ENCODE results near the gene ERC2. TPM values are rescaled to one million over a fixed set of nuclear protein-coding genes. Genes with fewer than 3 reads are reported as not detected.

ERC2 gene
- total RNA-seq, 3 donors from 2014 or later = 0.16 TPM; not detected in 2

DNA sequence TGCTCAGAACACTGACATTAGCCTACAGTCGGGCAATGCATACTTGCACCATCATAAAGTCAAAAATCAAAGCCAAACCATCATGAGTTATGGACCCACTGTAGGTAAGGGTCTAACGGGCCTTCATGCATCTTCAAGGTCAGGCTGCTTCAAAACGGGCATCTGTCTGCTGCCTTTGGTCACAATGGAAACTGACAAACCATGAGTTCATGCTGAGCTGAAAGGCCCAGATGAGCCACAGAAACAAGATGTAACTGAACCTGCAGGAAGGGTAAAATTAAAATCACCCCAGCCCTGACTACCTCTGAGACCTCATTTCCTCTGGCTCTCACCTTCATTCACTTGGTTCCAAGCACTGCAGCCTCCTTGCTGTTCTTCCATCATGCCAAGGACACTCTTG lies 143.8 kb downstream of the ERC2 start:
- no peak for DNase-seq
- no peaks in the 10 kb centered on the region for H3K9me3 Mint-ChIP-seq
- peaks cover 3% of the 10 kb centered on the region for H3K27me3 Mint-ChIP-seq (ENCODE audit: low read depth)
- ATAC-seq = no peak
- H3K4me3 Mint-ChIP-seq = no peak overlapping the region
- H3K4me1 Mint-ChIP-seq (ENCODE audit: low read depth) = no peaks in the 10 kb centered on the region
- no peaks in the 10 kb centered on the region for H3K36me3 Mint-ChIP-seq (ENCODE audit: insufficient read depth)

DNA sequence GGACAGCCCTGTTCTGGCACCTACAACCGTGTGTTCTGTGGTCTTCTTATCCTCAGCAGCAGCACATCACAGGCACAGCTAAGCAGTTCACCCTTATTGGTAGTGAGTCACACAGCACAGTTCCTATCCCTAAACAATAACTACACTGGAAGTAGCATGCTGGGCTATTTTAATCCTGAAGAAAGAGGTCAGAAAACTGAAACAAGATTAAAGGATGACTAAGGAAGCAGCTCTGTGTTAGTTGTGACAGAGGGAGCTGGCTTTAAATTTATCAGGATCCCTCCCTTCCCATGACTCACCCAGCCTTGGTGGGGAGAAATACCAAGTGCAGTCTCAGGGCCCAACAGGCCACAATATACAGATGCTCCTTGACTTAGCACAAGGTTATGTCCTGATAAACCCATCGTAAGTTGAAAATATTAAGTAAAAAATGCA lies 144.3 kb downstream of the ERC2 start:
- Mint-ChIP-seq H3K9me3 (no peaks in the 10 kb centered on the region), H3K27me3 (ENCODE audit: low read depth) (peaks cover 3% of the 10 kb centered on the region), H3K4me1 (ENCODE audit: low read depth) (no peaks in the 10 kb centered on the region), H3K4me3 (no peak overlapping the region), H3K36me3 (ENCODE audit: insufficient read depth) (no peaks in the 10 kb centered on the region)
- ATAC-seq = no peak
- DNase-seq = no peak

DNA sequence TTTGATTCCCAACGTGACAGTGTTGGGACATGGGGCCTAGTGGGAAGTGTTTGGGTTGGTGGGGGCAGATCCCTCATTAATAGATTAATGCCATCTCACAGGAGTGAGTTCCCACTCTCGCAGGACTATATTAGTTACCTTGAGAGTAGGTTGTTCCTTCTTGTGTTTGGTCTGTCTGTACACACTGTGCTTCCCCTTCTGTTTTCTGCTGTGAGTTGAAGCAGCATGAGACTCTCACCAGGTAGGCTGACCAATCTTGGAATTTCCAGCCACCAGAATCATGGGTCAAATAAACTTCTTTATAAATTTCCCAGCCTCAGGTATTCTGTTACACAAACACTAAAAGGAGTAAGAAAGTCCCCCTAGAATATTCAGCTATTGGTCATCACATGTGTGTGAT lies 145.4 kb downstream of the ERC2 start:
- no peak for ATAC-seq
- H3K4me1 Mint-ChIP-seq (ENCODE audit: low read depth) = no peaks in the 10 kb centered on the region
- no peaks in the 10 kb centered on the region for H3K36me3 Mint-ChIP-seq (ENCODE audit: insufficient read depth)
- H3K27me3 Mint-ChIP-seq (ENCODE audit: low read depth) = peaks cover 3% of the 10 kb centered on the region
- no peak for DNase-seq
- H3K4me3 Mint-ChIP-seq = no peak overlapping the region
- H3K9me3 Mint-ChIP-seq = no peaks in the 10 kb centered on the region

DNA sequence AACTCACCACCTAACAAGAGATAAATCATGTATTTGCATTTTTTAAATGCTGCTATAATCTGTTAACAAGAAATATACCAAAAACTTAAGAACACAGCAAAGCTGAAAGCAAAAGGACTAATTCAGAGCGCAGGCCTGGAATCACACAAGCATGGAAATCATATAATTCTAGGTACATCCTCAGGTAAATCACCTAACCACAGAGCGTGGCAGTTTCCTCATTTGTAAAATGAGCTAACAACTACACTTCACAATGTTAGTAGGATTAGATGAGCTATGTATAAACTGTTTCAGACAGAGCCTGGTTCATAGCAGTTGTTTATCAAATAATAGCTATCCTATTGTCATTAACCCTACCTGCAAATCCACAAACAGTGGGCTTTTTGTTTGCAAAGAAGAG lies 146.4 kb downstream of the ERC2 start:
- no peaks in the 10 kb centered on the region for H3K9me3 Mint-ChIP-seq
- no peak overlapping the region for H3K4me3 Mint-ChIP-seq
- H3K27me3 Mint-ChIP-seq (ENCODE audit: low read depth) = peaks cover 4% of the 10 kb centered on the region
- ATAC-seq = no peak
- no peaks in the 10 kb centered on the region for H3K4me1 Mint-ChIP-seq (ENCODE audit: low read depth)
- DNase-seq = no peak
- no peaks in the 10 kb centered on the region for H3K36me3 Mint-ChIP-seq (ENCODE audit: insufficient read depth)

DNA sequence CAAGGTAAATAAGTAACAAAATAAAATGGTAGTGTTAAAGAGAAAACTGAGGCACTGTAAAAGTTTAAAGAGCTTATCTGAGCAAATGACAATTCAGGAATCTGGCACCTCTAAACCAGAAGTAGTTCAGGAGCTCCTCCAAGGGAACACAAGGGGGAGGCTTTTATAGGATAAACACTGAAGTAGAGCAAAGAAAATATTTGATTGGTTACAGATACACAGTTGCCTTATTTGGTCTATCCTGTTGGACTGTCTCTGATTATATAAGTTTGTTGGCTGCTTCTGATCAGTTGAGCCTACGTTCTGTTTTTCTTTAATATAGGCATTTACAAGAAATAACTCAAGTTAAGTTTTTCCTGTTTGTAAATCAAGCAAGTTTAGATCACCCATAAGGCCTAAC lies 146.9 kb downstream of the ERC2 start:
- Mint-ChIP-seq H3K4me3 (no peak overlapping the region), H3K27me3 (ENCODE audit: low read depth) (peaks cover 5% of the 10 kb centered on the region), H3K36me3 (ENCODE audit: insufficient read depth) (no peaks in the 10 kb centered on the region), H3K9me3 (no peaks in the 10 kb centered on the region), H3K4me1 (ENCODE audit: low read depth) (no peaks in the 10 kb centered on the region)
- ATAC-seq (no peak), DNase-seq (no peak)

DNA sequence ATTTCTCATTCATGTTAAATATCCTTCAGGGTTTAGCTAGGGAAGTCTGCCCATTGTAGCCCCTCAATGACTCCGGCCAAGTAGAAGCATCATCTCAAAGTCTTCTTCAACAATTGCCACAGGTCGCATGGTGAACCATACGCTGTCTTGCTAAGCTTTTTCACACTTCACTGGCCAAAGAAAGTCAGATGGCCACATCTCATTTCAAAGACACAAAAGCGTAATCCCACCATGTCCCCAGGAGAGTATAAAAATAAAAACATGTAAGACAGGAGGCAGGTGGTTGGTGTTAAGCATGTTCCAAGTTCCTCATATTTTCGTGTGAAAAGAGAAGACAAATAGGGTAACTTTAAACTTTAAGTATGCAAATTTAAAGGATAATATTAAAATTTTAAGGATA lies 147.4 kb downstream of the ERC2 start:
- Mint-ChIP-seq H3K36me3 (ENCODE audit: insufficient read depth) (no peaks in the 10 kb centered on the region), H3K4me1 (ENCODE audit: low read depth) (no peaks in the 10 kb centered on the region), H3K27me3 (ENCODE audit: low read depth) (peaks cover 5% of the 10 kb centered on the region), H3K4me3 (no peak overlapping the region), H3K9me3 (no peaks in the 10 kb centered on the region)
- DNase-seq (no peak), ATAC-seq (no peak)

DNA sequence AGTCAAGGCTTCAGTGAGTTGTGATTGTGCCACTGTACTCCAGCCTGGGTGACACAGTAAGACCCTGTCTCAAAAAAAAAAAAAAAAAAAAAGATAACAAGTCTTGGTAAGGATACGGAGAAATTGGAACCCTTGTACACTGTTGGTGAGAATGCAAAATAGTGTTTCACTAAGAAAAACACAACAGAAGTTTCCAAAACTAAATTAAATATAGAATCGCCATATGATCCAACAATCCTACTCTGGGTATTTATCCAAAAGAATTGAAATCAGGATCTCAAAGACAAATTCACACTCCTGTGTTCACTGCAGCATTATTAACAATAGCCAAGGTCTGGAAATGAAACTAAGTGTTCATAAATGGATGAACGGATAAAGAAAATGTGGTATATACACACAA lies 149.4 kb downstream of the ERC2 start:
- Mint-ChIP-seq H3K27me3 (ENCODE audit: low read depth) (peaks cover 3% of the 10 kb centered on the region), H3K4me3 (no peak overlapping the region), H3K4me1 (ENCODE audit: low read depth) (no peaks in the 10 kb centered on the region), H3K9me3 (no peaks in the 10 kb centered on the region), H3K36me3 (ENCODE audit: insufficient read depth) (no peaks in the 10 kb centered on the region)
- no peak for ATAC-seq
- DNase-seq = no peak

DNA sequence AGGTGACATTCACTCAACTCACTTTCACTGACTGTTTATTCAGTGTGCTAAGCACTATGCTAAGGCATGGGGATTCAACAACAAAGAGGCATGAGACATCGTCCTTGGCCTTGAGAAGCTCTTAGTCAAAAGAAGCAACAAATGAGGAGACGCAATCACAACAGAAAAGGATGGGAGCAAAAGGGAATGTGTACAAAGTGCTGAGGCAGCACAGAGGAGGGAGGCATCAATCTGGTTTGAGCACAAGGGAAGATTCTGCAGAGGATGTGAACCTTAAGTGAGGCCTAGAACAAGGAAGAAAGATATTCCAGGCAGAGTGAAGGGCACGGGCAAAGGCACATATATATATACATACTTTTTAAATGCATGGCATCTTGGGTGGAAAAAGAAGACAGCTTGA lies 151.3 kb downstream of the ERC2 start:
- Mint-ChIP-seq H3K27me3 (ENCODE audit: low read depth) (peaks cover 6% of the 10 kb centered on the region), H3K4me3 (no peak overlapping the region), H3K9me3 (no peaks in the 10 kb centered on the region), H3K4me1 (ENCODE audit: low read depth) (no peaks in the 10 kb centered on the region), H3K36me3 (ENCODE audit: insufficient read depth) (no peaks in the 10 kb centered on the region)
- no peak for ATAC-seq
- no peak for DNase-seq

DNA sequence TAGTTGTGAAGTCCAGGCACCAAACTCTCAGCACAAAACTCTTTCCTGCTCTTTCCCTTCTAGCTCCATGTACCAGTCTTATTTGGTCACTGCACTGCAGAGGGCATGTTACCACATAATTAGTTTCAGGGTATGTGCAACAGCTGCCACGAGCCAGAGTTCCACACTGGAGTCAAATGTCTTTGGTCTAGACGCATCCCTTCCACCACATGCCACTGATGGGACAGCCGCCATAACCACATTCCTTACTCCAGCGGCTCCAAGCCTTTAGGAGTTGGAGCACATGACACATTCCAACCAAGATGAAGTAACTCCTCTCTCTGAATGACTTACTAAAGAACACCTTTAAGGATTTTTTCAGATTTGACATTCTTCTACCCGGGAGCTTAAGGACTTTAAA lies 153.4 kb downstream of the ERC2 start:
- Mint-ChIP-seq H3K4me1 (ENCODE audit: low read depth) (no peaks in the 10 kb centered on the region), H3K36me3 (ENCODE audit: insufficient read depth) (no peaks in the 10 kb centered on the region), H3K27me3 (ENCODE audit: low read depth) (peaks cover 6% of the 10 kb centered on the region), H3K9me3 (no peaks in the 10 kb centered on the region), H3K4me3 (no peak overlapping the region)
- ATAC-seq = no peak
- no peak for DNase-seq

DNA sequence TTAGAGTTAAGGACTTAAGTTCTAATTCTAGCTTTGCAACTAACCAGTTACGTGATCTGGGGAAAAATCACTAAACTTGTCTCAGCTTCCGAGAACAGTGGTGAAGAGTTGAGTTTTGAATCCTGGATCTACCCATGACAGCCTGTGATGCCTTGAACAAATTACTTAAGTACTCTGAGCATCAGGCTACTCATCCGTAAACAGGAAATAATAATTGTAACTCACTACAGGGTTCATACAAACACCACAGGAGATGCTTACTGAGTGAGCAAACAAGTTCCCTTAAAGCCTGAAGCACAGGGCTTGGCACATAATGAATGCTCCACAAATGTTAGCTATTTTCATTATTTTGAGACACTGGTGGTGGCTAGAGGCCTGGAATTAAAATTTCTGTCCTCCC lies 158.8 kb downstream of the ERC2 start:
- ATAC-seq (no peak), DNase-seq (no peak)
- peaks cover 4% of the 10 kb centered on the region for H3K27me3 Mint-ChIP-seq (ENCODE audit: low read depth)
- no peaks in the 10 kb centered on the region for H3K36me3 Mint-ChIP-seq (ENCODE audit: insufficient read depth)
- H3K9me3 Mint-ChIP-seq = no peaks in the 10 kb centered on the region
- no peaks in the 10 kb centered on the region for H3K4me1 Mint-ChIP-seq (ENCODE audit: low read depth)
- H3K4me3 Mint-ChIP-seq = no peak overlapping the region

DNA sequence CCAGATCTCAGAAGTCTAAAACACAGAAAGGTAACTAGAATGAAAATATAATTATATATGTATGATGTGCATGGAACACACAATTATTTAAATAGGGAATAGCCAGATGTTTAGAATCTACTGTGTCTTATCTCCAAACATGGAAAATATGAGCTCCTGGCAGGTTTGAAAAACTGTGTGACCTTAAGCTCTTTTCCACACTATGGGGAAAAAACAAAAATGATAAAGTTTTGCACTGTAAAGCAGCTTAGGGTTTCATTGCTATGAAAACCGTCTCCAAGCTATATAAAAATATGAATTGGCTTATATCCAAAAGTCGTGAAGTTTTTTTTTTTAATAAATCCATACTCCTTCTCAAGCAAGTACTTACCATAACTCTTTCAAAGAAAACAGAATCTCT lies 159.8 kb downstream of the ERC2 start:
- H3K27me3 Mint-ChIP-seq (ENCODE audit: low read depth) = peaks cover 4% of the 10 kb centered on the region
- no peaks in the 10 kb centered on the region for H3K4me1 Mint-ChIP-seq (ENCODE audit: low read depth)
- ATAC-seq (no peak), DNase-seq (no peak)
- no peaks in the 10 kb centered on the region for H3K36me3 Mint-ChIP-seq (ENCODE audit: insufficient read depth)
- no peaks in the 10 kb centered on the region for H3K9me3 Mint-ChIP-seq
- H3K4me3 Mint-ChIP-seq = no peak overlapping the region

DNA sequence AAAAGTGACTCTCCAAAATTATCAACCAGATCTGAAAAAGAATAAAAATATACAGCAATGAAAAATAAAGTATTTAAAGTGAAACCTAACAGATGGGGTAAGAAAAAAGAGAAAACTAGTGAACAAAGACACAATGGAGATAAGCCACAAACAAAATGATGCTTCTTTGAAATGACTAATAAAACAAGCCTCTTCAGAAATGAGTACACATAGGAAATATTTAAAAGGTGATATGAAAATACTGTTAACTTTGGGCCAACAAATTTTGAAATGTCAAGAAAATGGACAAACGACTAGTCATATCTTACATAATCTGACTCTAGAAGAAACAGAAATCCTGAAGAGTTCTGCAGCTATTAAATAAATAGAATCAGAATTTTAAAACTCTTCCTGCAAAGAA lies 164.2 kb downstream of the ERC2 start:
- ATAC-seq (no peak), DNase-seq (no peak)
- H3K4me1 Mint-ChIP-seq (ENCODE audit: low read depth) = no peaks in the 10 kb centered on the region
- no peak overlapping the region for H3K4me3 Mint-ChIP-seq
- no peaks in the 10 kb centered on the region for H3K9me3 Mint-ChIP-seq
- no peaks in the 10 kb centered on the region for H3K36me3 Mint-ChIP-seq (ENCODE audit: insufficient read depth)
- H3K27me3 Mint-ChIP-seq (ENCODE audit: low read depth) = peaks cover 6% of the 10 kb centered on the region

DNA sequence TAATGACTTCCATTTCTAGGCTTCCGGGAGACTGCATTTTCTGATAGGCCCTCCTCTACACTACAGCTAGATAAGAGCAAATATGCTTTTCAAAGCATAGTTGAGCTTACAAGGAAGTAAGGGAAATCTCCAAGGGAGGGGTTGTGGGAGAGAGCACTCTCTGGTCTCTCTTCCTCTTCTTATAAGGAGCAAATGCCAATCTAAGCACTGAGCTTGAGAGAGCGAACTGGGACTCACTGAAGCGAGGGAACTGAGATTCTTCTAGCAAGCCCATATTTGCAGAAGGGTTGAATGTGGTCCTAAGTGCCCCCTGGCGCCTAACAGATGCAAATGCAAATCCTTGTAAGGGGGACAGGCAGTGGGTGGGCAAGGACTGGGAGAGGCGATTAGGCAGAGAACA lies 164.8 kb downstream of the ERC2 start:
- DNase-seq = no peak
- no peaks in the 10 kb centered on the region for H3K4me1 Mint-ChIP-seq (ENCODE audit: low read depth)
- peaks cover 6% of the 10 kb centered on the region for H3K27me3 Mint-ChIP-seq (ENCODE audit: low read depth)
- no peak for ATAC-seq
- no peaks in the 10 kb centered on the region for H3K36me3 Mint-ChIP-seq (ENCODE audit: insufficient read depth)
- no peaks in the 10 kb centered on the region for H3K9me3 Mint-ChIP-seq
- H3K4me3 Mint-ChIP-seq = no peak overlapping the region

DNA sequence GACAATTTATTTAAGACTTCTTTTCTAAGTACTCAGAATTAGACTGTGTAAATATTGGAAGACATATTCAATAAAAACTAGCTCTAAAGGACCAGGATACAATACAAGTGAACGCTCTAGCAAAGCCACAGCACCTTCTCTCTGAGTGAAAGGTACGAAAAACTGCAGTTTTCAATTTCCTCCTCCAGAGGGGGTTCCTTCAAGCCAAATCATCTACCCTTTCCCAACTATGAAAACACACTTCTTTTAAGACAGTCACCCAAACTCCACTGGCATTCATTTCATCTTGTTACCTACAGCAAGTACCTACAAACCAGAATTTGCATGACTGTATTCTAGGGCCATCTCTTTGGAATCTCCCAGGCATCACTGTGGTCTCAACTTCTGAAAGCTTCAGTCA lies 165.8 kb downstream of the ERC2 start:
- peaks cover 6% of the 10 kb centered on the region for H3K27me3 Mint-ChIP-seq (ENCODE audit: low read depth)
- ATAC-seq (no peak), DNase-seq (no peak)
- H3K4me1 Mint-ChIP-seq (ENCODE audit: low read depth) = no peaks in the 10 kb centered on the region
- H3K4me3 Mint-ChIP-seq = no peak overlapping the region
- no peaks in the 10 kb centered on the region for H3K36me3 Mint-ChIP-seq (ENCODE audit: insufficient read depth)
- no peaks in the 10 kb centered on the region for H3K9me3 Mint-ChIP-seq

DNA sequence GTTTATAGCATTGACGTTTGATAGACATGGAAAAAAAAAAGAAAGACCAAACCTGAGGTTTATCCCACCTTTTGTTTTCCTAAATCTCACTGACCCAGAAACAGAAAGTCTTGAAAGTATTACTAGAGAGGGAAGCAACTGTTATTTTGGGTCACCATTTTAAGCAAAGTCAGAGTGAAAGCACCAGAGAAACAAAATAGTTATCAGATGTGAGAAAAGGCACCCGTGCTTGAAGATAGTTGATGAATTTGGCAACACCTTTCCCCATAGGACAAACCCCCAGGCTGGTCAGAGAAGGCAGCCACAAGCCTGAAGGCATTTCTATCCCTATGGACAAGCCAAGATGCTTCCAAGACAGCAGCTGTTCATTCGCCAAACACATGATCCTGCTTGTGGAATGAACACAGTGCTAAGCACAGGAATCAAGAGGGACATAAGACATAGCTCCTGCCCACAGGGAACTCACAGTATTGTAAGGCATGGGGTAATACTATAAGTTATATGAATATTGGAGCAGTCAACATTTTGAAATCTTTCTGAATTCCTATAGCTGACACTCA lies 170.9 kb downstream of the ERC2 start:
- Mint-ChIP-seq H3K27me3 (ENCODE audit: low read depth) (peaks cover 9% of the 10 kb centered on the region), H3K4me3 (no peak overlapping the region), H3K9me3 (no peaks in the 10 kb centered on the region), H3K36me3 (ENCODE audit: insufficient read depth) (no peaks in the 10 kb centered on the region), H3K4me1 (ENCODE audit: low read depth) (no peaks in the 10 kb centered on the region)
- ATAC-seq (no peak), DNase-seq (no peak)

DNA sequence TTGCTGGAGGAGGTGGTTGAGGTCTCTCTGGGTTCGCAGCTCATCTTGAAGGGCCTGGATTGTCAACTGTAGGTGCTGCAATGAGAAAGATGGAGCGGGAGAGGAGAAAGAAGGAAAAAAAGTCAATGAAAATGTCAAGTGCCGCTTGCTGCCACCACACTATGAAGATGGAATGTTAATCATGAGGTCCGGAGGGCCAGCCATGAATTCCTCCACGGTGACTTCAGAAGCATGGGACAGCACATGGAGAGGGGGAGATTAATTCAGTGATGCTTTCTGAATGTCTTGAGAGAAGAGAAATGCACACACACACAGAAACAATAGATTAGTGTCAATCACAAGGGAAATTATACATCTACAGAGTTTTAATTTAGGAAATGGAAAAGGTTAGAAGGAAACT lies 171.9 kb downstream of the ERC2 start:
- H3K27me3 Mint-ChIP-seq (ENCODE audit: low read depth) = peaks cover 6% of the 10 kb centered on the region
- no peaks in the 10 kb centered on the region for H3K9me3 Mint-ChIP-seq
- DNase-seq = no peak
- ATAC-seq = no peak
- no peaks in the 10 kb centered on the region for H3K4me1 Mint-ChIP-seq (ENCODE audit: low read depth)
- H3K36me3 Mint-ChIP-seq (ENCODE audit: insufficient read depth) = no peaks in the 10 kb centered on the region
- no peak overlapping the region for H3K4me3 Mint-ChIP-seq
